HG03025 (cell line): ENCODE data around the gene SH3BP5.

Source experiments
- ATAC-seq: cut with Tn5 transposase; IDR thresholded peaks from one replicate; pipeline ENCODE4 v1.9.1; 2021; ENCODE audit warnings: mild to moderate bottlenecking, moderate library complexity; ENCODE audit not compliant: unreplicated experiment, low FRiP score

SH3BP5 gene

GRCh38 chr3:15279671-15280402, 52.5 kb downstream of the SH3BP5 start:
- no peak for ATAC-seq

GRCh38 chr3:15279205-15279604, 53.2 kb downstream of the SH3BP5 start:
- ATAC-seq, result no peak

GRCh38 chr3:15277861-15278500, 54.4 kb downstream of the SH3BP5 start:
- no peak for ATAC-seq

GRCh38 chr3:15276028-15276724, 56.2 kb downstream of the SH3BP5 start:
- ATAC-seq, result no peak

- ATAC-seq, result no peak
Measured at GRCh38 chr3:15273227-15273626, 59.2 kb downstream of the SH3BP5 start.

- ATAC-seq, result no peak
Measured at GRCh38 chr3:15272426-15273196, 59.8 kb downstream of the SH3BP5 start.

GRCh38 chr3:15271785-15272381, 60.5 kb downstream of the SH3BP5 start:
- ATAC-seq, result peak; percentile 47

GRCh38 chr3:15271030-15271429, 61.4 kb downstream of the SH3BP5 start:
- no peak for ATAC-seq

- no peak for ATAC-seq
Measured at GRCh38 chr3:15269091-15269989, 63.0 kb downstream of the SH3BP5 start.

GRCh38 chr3:15268033-15268631, 64.3 kb downstream of the SH3BP5 start:
- no peak for ATAC-seq

- ATAC-seq, result no peak
Measured at GRCh38 chr3:15267502-15267901, 64.9 kb downstream of the SH3BP5 start.

GRCh38 chr3:15266510-15267376, 65.6 kb downstream of the SH3BP5 start:
- ATAC-seq, result no peak

- no peak for ATAC-seq
Measured at GRCh38 chr3:15265655-15266509, 66.5 kb downstream of the SH3BP5 start.

GRCh38 chr3:15264486-15264885, 67.9 kb downstream of the SH3BP5 start:
- ATAC-seq, result no peak

- no peak for ATAC-seq
Measured at GRCh38 chr3:15263926-15264325, 68.5 kb downstream of the SH3BP5 start.

GRCh38 chr3:15263120-15263519, 69.3 kb downstream of the SH3BP5 start:
- ATAC-seq, result no peak

GRCh38 chr3:15262021-15262420, 70.4 kb downstream of the SH3BP5 start:
- no peak for ATAC-seq
